HepG2 (cell line): ENCODE results near the gene METTL5. TPM values are rescaled to one million over a fixed set of nuclear protein-coding genes. Genes with fewer than 3 reads are reported as not detected.

Experiments used
- MIXL1 ChIP-seq: IDR thresholded peaks from 2 replicates; pipeline ENCODE4 v1.6.1; 2016
- PAWR ChIP-seq: sonication (generic); formaldehyde crosslinking; IDR thresholded peaks from 2 replicates; pipeline ENCODE4 v1.4.0; 2020; ENCODE audit warnings: missing genetic modification reagents, mild to moderate bottlenecking, borderline replicate concordance
- RNF2 ChIP-seq: fragments of 450-650 bp; conservative IDR thresholded peaks from 2 replicates; pipeline ENCODE4 v1.6.1; 2016; ENCODE audit warnings: low read depth
- SALL1 ChIP-seq: sonication (generic); formaldehyde crosslinking; IDR thresholded peaks from 2 replicates; pipeline ENCODE4 v1.8.0; 2022; ENCODE audit warnings: mild to moderate bottlenecking, missing genetic modification reagents
- U2AF1 ChIP-seq: fragments of 200-400 bp; formaldehyde crosslinking; optimal IDR thresholded peaks from 2 replicates; pipeline ENCODE3; 2017; ENCODE audit warnings: mild to moderate bottlenecking, low read depth, low read length
- XBP1 ChIP-seq: sonication (generic); formaldehyde crosslinking; IDR thresholded peaks from 2 replicates; pipeline ENCODE4 v1.5.0; 2020; ENCODE audit warnings: missing genetic modification reagents
- ZNF18 ChIP-seq: sonication (generic); formaldehyde crosslinking; IDR thresholded peaks from 2 replicates; pipeline ENCODE4 v1.8.0; 2022; ENCODE audit warnings: mild to moderate bottlenecking, missing genetic modification reagents; ENCODE audit not compliant: insufficient replicate concordance
- ZNF260 ChIP-seq: sonication (generic); formaldehyde crosslinking; IDR thresholded peaks from 2 replicates; pipeline ENCODE4 v1.4.0; 2020; ENCODE audit warnings: missing genetic modification reagents, low read depth, mild to moderate bottlenecking, borderline replicate concordance
- ZNF33B ChIP-seq: sonication (generic); formaldehyde crosslinking; IDR thresholded peaks from 2 replicates; pipeline ENCODE4 v1.5.1; 2020; ENCODE audit warnings: mild to moderate bottlenecking, missing genetic modification reagents
- ZNF558 ChIP-seq: sonication (generic); formaldehyde crosslinking; IDR thresholded peaks from 2 replicates; pipeline ENCODE4 v1.9.0; 2022; ENCODE audit warnings: mild to moderate bottlenecking, missing genetic modification reagents, borderline replicate concordance
- polyA plus RNA-seq, 8 experiments: library from polyadenylated mRNA; depleted of rRNA in 3 of 8; stranded (reverse) in 7 of 8; unstranded in 1 of 8; fragments of >200 nt; fragmentation: Illumina TruSeq in 4 of 8; extraction: Trizol in 4 of 8; gene quantifications; 2 replicates each; pipeline versions ENCODE4 v1.2.1 to v1.2.3, GENCODE V29; 2011 to 2016; ENCODE audit warnings: low read depth in 4 of 8, missing spikeins in 1 of 8, mixed read lengths in 1 of 8; ENCODE audit not compliant: insufficient read depth in 1 of 8
- total RNA-seq, 5 experiments: library from RNA; depleted of rRNA; stranded (reverse); fragments of >200 nt; fragmentation: Illumina TruSeq; extraction: Trizol; gene quantifications; 2 replicates each; pipeline ENCODE4 v1.2.3, GENCODE V29; 2016; ENCODE audit warnings: low read depth in 1 of 5
- TF ChIP-seq, protein P1 (sequence below), 2 experiments: fragments of 450-650 bp in 1 of 2; sonication (generic) in 1 of 2; formaldehyde crosslinking in 1 of 2; IDR thresholded peaks; 2 replicates each; pipeline versions ENCODE4 v1.6.1 to v1.8.0; 2016 to 2022; ENCODE audit warnings: antibody characterized with exemption in 1 of 2, mild to moderate bottlenecking in 1 of 2, missing genetic modification reagents in 1 of 2
- TF ChIP-seq, protein P2 (sequence below): IDR thresholded peaks from 2 replicates; pipeline ENCODE4 v1.6.1; 2016; ENCODE audit warnings: missing compliant biosample characterization, missing genetic modification reagents, borderline replicate concordance

METTL5 gene
- total and polyA plus RNA-seq, 2 of the 13 experiments (the other 11 are each of a cell fraction or from before 2014, with no cell fraction given), result 50.7 to 95.1 TPM

- TF ChIP-seq, protein P1, sequence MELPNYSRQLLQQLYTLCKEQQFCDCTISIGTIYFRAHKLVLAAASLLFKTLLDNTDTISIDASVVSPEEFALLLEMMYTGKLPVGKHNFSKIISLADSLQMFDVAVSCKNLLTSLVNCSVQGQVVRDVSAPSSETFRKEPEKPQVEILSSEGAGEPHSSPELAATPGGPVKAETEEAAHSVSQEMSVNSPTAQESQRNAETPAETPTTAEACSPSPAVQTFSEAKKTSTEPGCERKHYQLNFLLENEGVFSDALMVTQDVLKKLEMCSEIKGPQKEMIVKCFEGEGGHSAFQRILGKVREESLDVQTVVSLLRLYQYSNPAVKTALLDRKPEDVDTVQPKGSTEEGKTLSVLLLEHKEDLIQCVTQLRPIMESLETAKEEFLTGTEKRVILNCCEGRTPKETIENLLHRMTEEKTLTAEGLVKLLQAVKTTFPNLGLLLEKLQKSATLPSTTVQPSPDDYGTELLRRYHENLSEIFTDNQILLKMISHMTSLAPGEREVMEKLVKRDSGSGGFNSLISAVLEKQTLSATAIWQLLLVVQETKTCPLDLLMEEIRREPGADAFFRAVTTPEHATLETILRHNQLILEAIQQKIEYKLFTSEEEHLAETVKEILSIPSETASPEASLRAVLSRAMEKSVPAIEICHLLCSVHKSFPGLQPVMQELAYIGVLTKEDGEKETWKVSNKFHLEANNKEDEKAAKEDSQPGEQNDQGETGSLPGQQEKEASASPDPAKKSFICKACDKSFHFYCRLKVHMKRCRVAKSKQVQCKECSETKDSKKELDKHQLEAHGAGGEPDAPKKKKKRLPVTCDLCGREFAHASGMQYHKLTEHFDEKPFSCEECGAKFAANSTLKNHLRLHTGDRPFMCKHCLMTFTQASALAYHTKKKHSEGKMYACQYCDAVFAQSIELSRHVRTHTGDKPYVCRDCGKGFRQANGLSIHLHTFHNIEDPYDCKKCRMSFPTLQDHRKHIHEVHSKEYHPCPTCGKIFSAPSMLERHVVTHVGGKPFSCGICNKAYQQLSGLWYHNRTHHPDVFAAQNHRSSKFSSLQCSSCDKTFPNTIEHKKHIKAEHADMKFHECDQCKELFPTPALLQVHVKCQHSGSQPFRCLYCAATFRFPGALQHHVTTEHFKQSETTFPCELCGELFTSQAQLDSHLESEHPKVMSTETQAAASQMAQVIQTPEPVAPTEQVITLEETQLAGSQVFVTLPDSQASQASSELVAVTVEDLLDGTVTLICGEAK (IDR thresholded peaks at IDR 0.05), result no peak
- TF ChIP-seq, protein P1 (CRISPR knock-in tag; IDR thresholded peaks at IDR 0.05), result peak; percentile 90
- peak; percentile 91 for TF ChIP-seq ZNF33B (CRISPR knock-in tag)
- peak; percentile 68; the same call in 1 of the 2 replicates for TF ChIP-seq MIXL1 (CRISPR knock-in tag)
- TF ChIP-seq U2AF1, result peak; percentile 81
- peak; percentile 82 for TF ChIP-seq ZNF18 (CRISPR knock-in tag)
- peak; percentile 94; the same call in 1 of the 2 replicates for TF ChIP-seq ZNF558 (CRISPR knock-in tag)
- no peak for TF ChIP-seq XBP1 (CRISPR knock-in tag)
- peak; percentile 96 for TF ChIP-seq SALL1
- TF ChIP-seq, protein P2, sequence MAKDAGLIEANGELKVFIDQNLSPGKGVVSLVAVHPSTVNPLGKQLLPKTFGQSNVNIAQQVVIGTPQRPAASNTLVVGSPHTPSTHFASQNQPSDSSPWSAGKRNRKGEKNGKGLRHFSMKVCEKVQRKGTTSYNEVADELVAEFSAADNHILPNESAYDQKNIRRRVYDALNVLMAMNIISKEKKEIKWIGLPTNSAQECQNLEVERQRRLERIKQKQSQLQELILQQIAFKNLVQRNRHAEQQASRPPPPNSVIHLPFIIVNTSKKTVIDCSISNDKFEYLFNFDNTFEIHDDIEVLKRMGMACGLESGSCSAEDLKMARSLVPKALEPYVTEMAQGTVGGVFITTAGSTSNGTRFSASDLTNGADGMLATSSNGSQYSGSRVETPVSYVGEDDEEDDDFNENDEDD, result peak; percentile 93
- peak; percentile 97 for TF ChIP-seq PAWR (CRISPR knock-in tag)
- peak; percentile 81 for TF ChIP-seq RNF2
- TF ChIP-seq ZNF260 (CRISPR knock-in tag), result no peak
These were observed at the start of gene METTL5 (continued) for GRCh38 chr2:169824373-169825333.
